ENCODE measurements around the gene SPAG9.

The SPAG9 gene

DNA sequence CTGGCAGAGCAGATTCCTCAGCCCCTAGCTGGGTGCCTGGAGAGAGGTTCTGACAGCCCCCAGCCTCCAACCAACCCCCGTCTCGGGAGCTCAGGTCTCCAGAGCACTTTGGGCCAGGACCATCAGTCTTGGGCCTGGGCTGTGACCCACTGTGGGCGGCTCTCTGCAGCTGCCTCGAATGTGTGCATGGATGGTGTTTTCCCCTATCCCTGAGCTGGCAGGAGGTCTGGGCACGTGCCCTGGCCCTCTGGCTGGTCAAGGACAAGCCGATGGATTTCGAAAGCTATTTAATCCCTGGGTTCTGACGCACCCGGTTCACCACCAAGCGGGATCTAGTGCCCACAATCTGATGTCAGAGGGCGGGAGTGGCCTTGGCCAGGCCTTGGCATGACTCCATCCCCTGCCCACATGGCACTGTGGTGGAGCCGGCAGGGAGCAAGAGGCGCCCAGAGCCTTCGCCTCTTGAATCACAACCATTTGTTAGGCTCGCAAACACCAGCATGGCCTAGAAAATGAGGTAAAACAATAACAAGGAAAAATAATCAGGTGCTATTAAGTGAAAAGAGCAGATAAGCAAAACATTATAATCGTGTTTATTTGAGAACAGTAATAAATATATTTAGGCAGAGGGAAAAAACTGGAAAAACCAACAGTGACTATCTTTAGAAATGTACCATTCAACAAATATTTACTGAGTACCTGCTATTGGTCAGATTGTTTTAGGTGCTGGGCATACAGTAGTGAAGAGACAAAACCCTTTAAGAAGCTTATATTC lies 185.3 kb downstream of the SPAG9 start:
- Histone ChIP-seq H3K9me3 (ENCODE audit: control insufficient read depth, insufficient read depth, low read length) (no peaks in the 10 kb centered on the region), H3K9ac (ENCODE audit: low read depth, low read length) (no peak overlapping the region), H3K4me1 (ENCODE audit: insufficient read depth, low read length) (peaks cover 4% of the 10 kb centered on the region; the same call in 1 of the 2 replicates), H3K36me3 (ENCODE audit: insufficient read depth, low read length) (no peaks in the 10 kb centered on the region)

DNA sequence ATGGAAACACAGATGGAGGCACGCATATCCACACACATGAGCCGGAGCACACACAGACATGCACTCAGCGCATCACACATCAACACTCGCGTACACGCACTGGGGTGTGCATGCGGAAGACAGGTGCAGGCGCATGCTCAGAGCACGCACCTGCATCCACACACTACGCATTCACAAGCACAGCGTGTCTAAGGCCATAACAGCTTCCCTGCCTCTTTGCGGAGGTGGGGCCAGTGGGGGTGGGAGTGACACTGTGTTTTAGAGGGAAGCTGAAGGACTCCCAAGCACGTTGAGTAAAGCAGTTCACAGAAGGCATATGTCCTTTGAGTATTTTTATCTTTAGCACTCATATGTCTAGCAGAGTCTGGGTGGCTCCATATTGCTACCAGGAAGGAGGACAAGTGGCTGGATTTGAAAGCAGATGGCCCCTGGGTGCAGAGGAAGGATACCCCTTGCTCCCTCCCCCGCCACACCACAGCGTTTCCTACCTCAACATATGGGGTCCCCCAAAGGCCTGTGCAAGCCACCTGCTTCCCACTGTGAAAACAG lies 185.9 kb downstream of the SPAG9 start:
- peaks cover 10% of the 10 kb centered on the region; the same call in 1 of the 2 replicates for H3K4me1 ChIP-seq (ENCODE audit: insufficient read depth, low read length)

DNA sequence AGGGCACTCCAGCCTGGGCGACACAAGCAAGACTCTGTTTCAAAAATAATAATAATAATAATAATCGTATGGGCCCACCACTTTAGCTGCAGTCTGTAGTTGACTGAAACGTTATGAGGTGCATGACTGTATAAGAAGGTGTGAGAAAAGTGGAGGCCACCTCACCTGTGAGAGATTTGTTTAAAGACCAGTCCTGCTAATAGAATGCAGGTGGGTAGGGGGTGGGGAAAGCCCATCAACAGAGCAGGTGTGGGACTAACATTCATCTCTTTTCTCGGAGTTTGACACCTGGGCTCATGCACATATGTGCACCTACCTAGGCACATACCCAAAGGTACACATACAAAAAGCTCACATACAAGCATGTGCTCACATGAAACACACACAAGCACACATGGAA lies 186.5 kb downstream of the SPAG9 start:
- Histone ChIP-seq H3K9ac (ENCODE audit: low read depth, low read length) (no peak overlapping the region), H3K36me3 (ENCODE audit: insufficient read depth, low read length) (no peaks in the 10 kb centered on the region), H3K9me3 (ENCODE audit: control insufficient read depth, insufficient read depth, low read length) (no peaks in the 10 kb centered on the region), H3K4me1 (ENCODE audit: insufficient read depth, low read length) (peaks cover 11% of the 10 kb centered on the region; the same call in 1 of the 2 replicates)

More for the DNA sequence above, 185.9 kb downstream of the SPAG9 start:
- no peaks in the 10 kb centered on the region for H3K36me3 ChIP-seq (ENCODE audit: insufficient read depth, low read length)
- H3K9me3 ChIP-seq (ENCODE audit: control insufficient read depth, insufficient read depth, low read length): no peaks in the 10 kb centered on the region
- H3K9ac ChIP-seq (ENCODE audit: low read depth, low read length): no peak overlapping the region

DNA sequence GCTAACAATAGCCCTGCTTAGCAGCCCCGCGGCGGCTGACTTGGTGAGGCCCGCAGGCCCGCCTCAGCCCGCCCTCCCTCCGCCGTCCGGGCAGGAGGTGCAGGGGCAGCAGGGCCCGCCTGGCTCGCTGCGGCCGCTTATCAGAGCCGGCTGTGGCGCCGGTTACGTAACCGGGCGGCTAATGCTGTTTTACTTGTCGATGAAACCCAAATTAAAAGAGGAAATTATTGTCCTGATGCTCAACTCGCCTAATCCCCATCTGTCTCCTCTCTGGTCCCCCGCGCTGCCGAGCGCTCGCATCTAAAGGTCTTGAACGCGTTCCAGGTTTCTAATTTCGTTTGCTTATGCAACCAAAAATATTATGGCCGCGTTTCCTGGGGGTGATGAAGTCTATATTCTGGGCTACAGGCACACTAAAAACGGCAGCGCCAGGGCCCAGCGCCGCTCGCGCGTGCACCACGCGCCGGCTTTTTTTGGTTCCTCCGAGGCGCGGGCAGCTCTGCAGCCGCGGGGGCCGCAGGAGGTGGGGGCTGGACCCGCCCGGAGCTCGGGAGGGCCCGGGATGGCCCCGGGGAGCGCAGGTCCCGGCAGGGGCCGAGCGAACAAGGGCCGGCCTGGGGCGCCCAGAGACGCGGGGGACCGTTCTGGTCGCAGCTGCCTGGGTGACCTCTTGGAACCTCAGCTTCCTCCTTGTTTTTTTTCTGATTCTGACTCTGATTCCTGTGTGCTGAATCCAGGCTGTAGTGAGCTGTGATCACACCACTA lies 189.3 kb downstream of the SPAG9 start:
- H3K36me3 ChIP-seq (ENCODE audit: insufficient read depth, low read length): no peaks in the 10 kb centered on the region
- peaks cover 11% of the 10 kb centered on the region; the same call in 1 of the 2 replicates for H3K4me1 ChIP-seq (ENCODE audit: insufficient read depth, low read length)
- peak overlapping the region; percentile 63 for H3K9ac ChIP-seq (ENCODE audit: low read depth, low read length)

DNA sequence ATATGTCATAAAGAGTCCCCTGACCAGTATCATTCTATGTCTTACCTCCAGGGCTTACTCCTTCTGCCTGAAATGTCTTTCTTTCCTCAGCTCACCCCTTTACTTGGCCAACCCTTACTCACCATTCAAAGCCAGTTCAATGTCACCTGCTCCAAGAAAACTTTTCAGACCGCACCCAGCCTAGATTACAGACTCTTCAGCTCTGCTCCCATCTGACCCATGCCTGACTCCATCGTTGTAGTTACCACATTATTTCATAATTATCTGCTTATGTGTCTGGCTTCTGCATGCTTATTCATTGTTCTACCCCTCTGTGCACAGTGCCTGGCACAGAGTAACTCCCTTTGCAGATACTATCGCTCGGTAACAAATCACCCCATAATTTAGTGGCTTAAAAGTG lies 192.0 kb downstream of the SPAG9 start:
- peaks cover 24% of the 10 kb centered on the region for H3K4me1 ChIP-seq (ENCODE audit: insufficient read depth, low read length)

More for the DNA sequence above, 189.3 kb downstream of the SPAG9 start:
- H3K9me3 ChIP-seq (ENCODE audit: control insufficient read depth, insufficient read depth, low read length): no peaks in the 10 kb centered on the region

DNA sequence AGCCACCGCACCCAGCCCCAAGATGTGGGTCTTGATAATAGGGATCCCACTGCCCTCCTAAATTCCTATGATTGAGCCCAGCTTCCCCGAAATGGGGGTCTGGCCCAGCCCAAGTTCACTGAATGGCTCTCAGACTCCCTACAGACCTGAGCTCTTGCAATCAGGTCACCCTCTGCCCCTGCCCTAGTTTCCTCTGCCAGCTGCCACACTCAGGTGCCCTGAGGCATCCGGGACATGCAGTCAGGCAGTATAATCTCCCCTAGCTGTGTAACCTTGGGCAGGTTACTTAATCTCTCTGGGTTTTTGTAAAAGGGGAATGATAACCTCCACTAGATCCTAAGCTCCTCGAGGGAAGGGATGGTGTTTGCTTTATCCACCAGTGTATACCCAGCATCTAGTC lies 193.4 kb downstream of the SPAG9 start:
- H3K4me1 ChIP-seq (ENCODE audit: insufficient read depth, low read length): peaks cover 24% of the 10 kb centered on the region
- H3K36me3 ChIP-seq (ENCODE audit: insufficient read depth, low read length): no peaks in the 10 kb centered on the region
- no peaks in the 10 kb centered on the region for H3K9me3 ChIP-seq (ENCODE audit: control insufficient read depth, insufficient read depth, low read length)
- H3K9ac ChIP-seq (ENCODE audit: low read depth, low read length): no peak overlapping the region

More for the DNA sequence above, 192.0 kb downstream of the SPAG9 start:
- H3K9ac ChIP-seq (ENCODE audit: low read depth, low read length): no peak overlapping the region
- H3K9me3 ChIP-seq (ENCODE audit: control insufficient read depth, insufficient read depth, low read length): no peaks in the 10 kb centered on the region
- H3K36me3 ChIP-seq (ENCODE audit: insufficient read depth, low read length): no peaks in the 10 kb centered on the region

DNA sequence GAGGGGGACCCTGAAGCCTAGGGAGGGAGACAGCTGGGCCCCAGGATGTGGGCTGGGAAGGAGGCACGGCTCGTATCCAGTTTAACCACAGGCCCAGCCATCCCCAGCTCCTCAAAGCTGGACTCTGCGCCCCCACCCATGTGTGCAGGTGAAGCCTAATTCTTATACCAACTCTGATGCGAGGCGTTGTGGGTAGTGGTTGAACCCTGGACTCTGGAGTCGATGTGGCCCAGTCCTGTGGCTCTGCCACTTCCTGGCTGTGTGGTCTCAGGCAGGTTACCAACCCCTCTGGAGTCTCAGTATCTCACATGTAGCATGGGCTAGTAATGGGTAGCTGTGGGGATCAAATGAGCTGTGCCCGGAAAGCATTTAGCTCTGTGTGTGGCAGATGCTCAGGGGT lies 194.1 kb downstream of the SPAG9 start:
- Histone ChIP-seq H3K9ac (ENCODE audit: low read depth, low read length) (no peak overlapping the region), H3K9me3 (ENCODE audit: control insufficient read depth, insufficient read depth, low read length) (no peaks in the 10 kb centered on the region), H3K36me3 (ENCODE audit: insufficient read depth, low read length) (no peaks in the 10 kb centered on the region), H3K4me1 (ENCODE audit: insufficient read depth, low read length) (peaks cover 24% of the 10 kb centered on the region)

DNA sequence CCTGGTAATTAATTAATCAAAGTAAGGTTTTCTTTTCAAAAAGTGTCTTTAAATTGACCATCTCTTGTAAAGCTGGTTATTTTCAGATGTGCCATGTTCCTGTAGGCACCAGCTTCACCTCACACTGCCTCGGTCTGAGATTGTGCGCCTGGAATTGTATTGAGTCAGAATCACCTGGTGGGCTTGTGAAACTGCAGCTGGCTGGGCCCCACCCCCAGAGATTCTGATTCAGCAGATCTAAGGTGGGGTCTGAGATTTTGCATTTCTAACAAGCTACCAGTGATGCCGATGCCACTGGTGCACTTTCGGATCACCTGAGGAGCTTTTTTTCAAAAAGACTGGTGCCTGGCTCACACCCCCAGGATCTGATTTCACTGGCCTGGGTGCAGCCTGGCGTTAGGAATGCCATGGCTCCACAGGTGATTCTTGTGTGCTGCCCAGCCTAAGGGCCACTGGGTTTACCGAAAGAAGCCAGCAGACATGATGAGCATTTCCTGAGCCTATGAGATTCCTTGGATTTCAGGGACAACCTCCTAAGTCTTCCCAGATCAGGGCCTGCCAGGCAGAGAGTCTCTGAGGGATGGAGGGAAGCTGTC lies 195.3 kb downstream of the SPAG9 start:
- H3K9ac ChIP-seq (ENCODE audit: low read depth, low read length): no peak overlapping the region
- peaks cover 20% of the 10 kb centered on the region for H3K4me1 ChIP-seq (ENCODE audit: insufficient read depth, low read length)
- H3K36me3 ChIP-seq (ENCODE audit: insufficient read depth, low read length): no peaks in the 10 kb centered on the region
- no peaks in the 10 kb centered on the region for H3K9me3 ChIP-seq (ENCODE audit: control insufficient read depth, insufficient read depth, low read length)

DNA sequence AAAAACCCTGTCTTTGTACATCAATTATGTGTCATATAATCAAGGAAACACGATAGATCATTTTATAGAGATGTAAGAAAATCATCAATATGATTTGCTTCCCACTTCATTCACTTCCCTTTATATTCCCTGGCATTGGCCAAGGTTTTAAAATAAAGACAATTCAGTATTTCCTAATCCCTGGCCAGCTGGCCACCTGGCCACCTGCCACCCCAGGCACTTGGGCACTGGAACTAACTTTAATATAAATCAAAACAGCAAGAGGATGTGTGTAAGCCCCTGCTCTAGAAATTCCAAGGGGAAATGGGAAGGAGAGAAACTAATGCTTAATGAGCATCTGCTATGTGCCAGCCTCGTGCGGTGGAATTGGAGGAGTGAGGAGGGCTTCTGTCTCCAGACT lies 195.9 kb downstream of the SPAG9 start:
- Histone ChIP-seq H3K9me3 (ENCODE audit: control insufficient read depth, insufficient read depth, low read length) (no peaks in the 10 kb centered on the region), H3K36me3 (ENCODE audit: insufficient read depth, low read length) (no peaks in the 10 kb centered on the region), H3K9ac (ENCODE audit: low read depth, low read length) (no peak overlapping the region), H3K4me1 (ENCODE audit: insufficient read depth, low read length) (peaks cover 18% of the 10 kb centered on the region)

DNA sequence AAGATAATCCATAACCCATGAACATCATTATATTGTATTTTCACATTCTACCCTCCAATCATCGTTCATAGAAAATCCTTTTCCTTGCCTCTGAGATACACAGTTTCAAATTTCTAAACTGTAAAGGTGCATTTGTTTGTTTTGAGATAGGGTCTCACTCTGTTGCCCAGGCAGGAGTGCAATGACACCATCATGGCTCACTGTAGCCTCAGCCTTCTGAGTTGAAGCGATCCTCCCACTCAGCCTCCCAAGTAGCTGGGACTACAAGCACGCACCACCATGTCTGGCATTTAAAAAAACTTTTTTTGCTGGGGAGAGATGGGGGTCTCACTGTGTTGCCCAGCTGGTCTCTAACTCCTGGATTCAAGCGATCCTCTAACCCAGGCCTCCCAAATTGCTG lies 196.4 kb downstream of the SPAG9 start:
- H3K9me3 ChIP-seq (ENCODE audit: control insufficient read depth, insufficient read depth, low read length): no peaks in the 10 kb centered on the region
- H3K9ac ChIP-seq (ENCODE audit: low read depth, low read length): no peak overlapping the region
- H3K36me3 ChIP-seq (ENCODE audit: insufficient read depth, low read length): no peaks in the 10 kb centered on the region
- peaks cover 21% of the 10 kb centered on the region for H3K4me1 ChIP-seq (ENCODE audit: insufficient read depth, low read length)

DNA sequence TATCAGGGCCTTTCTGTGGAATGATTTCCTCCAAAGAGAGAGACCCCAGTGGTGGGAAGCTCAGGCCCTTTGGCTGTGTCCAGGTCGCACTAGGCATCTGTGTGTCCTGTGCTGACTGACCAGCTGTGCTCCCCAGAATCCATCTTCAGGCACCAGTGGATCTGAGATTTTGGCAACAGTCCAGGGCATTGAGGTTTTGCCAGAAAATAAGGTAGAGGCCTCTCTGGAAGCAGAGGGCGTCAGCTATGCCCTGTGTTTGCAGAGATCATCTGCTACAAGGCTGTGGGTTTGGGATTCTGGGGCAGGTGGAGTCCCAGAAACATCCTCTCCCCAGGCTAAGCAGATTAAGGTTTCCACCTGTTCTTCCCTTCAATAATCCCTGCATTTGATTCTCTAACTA lies 197.1 kb downstream of the SPAG9 start:
- H3K4me1 ChIP-seq (ENCODE audit: insufficient read depth, low read length): peaks cover 27% of the 10 kb centered on the region
- H3K9ac ChIP-seq (ENCODE audit: low read depth, low read length): no peak overlapping the region
- no peaks in the 10 kb centered on the region for H3K36me3 ChIP-seq (ENCODE audit: insufficient read depth, low read length)
- no peaks in the 10 kb centered on the region for H3K9me3 ChIP-seq (ENCODE audit: control insufficient read depth, insufficient read depth, low read length)

DNA sequence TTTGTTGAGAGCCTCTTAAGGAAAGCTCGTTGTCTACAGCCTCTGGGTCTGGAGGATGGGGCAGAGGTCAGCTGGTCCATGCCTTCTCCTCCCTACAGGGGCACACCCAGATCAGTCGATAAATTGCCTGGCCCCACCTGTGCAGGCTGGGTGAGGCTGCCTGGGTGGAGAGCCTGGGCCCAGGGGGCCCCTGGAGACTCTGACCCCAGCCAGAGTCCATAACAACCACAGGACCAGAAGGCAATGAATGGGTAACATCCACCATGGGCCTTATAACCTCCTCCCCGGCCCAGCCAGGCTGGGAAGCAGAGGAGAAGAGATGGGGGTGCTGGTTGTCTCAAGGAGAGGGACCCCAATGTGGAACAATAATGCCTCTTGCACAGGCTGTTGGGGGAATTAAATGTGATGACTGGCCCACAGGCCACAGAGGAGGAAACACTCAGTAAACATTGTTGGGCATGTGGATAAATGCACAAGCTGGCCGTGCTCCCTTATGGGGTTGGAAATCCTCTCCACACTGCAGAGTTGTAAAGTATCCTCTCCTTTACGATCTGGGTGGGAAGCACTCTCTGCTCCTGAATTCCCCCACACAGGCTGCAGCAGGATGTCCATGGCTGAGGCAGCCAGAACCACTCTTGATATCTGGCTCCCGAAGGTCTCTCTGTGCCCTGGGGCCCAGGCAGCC lies 197.8 kb downstream of the SPAG9 start:
- no peaks in the 10 kb centered on the region for H3K9me3 ChIP-seq (ENCODE audit: control insufficient read depth, insufficient read depth, low read length)
- H3K9ac ChIP-seq (ENCODE audit: low read depth, low read length): no peak overlapping the region
- no peaks in the 10 kb centered on the region for H3K36me3 ChIP-seq (ENCODE audit: insufficient read depth, low read length)
- H3K4me1 ChIP-seq (ENCODE audit: insufficient read depth, low read length): peaks cover 35% of the 10 kb centered on the region

DNA sequence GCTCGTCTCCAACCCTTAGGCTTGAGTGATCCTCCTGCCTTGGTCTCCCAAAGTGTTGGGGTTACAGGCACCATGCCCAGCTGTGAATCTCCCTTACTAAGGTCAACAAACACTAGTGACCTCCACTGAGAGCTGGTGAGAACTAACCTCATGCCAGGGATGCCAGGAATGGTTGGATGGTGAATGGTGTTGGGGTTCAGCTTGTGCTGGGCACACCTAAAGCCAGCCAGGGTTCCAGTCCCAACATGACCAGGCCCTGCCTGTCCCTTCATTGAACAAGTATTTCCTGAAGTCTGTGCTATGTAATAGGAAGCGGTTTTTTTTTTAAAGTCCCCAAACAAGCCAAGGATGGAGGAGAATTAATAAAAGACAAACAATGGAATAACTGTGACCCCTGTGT lies 198.6 kb downstream of the SPAG9 start:
- Histone ChIP-seq H3K36me3 (ENCODE audit: insufficient read depth, low read length) (no peaks in the 10 kb centered on the region), H3K9me3 (ENCODE audit: control insufficient read depth, insufficient read depth, low read length) (no peaks in the 10 kb centered on the region), H3K9ac (ENCODE audit: low read depth, low read length) (no peak overlapping the region), H3K4me1 (ENCODE audit: insufficient read depth, low read length) (peaks cover 43% of the 10 kb centered on the region)

Data from ES-I3 (cell line).